Stimulated activated CD4-positive, alpha-beta T cell treated with anti-CD3 and anti-CD28 coated beads, Interleukin-4, amount 100 ng/mL, for 4 hours (primary cell): Measurements from ENCODE around the gene ALDH5A1.

Source experiments
- DNase-seq, 2 experiments: peaks; one replicate each; pipeline ENCODE4 v3.0.0-alpha.2; 2020

Gene ALDH5A1

DNA sequence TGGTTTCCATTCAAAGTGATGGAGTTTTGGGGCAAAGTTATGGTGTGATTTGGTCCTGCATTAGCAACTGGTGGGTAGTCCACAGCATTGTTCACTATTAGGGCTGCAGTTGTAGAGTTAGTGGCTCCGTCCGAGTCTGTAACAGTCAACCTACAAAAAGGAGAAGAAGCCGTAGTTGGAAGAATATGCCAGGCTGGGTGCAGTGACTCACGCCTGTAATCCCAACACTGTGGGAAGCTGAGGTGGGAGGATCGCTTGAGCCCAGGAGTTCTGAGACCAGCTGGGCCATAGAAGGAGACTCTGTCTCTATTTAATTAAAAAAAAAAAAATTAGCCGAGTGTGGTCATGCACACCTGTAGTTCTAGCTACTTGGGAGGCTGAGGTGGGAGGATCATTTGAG is 81.7 kb downstream of the ALDH5A1 start:
- no peak for DNase-seq

DNA sequence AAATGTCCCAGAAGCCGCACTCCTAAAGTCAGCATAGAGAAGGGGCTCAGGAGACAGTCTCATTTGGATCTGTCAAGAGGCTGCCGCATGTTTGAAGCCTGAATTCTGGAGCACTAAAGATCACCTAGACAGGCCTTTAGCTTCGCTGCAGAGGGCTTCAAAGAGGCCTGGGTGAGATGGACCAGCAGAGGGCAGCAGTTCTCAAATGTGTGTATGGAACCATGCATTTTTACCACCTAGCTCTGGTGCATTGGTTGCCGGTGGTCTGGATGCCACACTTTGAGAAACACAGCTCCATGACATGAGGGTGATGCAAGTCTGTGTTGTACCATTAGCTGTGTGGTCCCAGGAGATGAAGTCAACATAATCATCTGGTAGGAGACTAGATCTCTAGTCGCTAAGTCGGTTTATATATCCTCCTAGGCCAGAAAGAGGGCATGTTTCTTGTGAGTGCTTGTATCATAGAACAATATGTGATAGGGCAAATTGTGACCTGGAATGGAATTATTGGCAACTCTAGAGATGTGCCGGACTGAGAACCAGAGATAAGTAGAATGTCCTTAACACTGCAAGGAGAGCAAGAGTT is 86.4 kb downstream of the ALDH5A1 start:
- peak; percentile 72 to 73 for DNase-seq

- DNase-seq, result peak; percentile 55 to 64
Observed at GRCh38 chr6:24583463-24584381, 89.0 kb downstream of the ALDH5A1 start.

GRCh38 chr6:24584382-24584720 is 89.6 kb downstream of the ALDH5A1 start:
- DNase-seq, result no peak
